Osteocyte (in vitro differentiated cells): Measurements from ENCODE around the gene USP7. TPM values are rescaled to one million over a fixed set of nuclear protein-coding genes. Genes with fewer than 3 reads are reported as not detected.

Experiments
- DNase-seq: peaks from one replicate; pipeline ENCODE4 v3.0.0; 2021; ENCODE audit warnings: mixed read lengths; ENCODE audit not compliant: unreplicated experiment; ENCODE audit errors: extremely low spot score
- H3K27ac Mint-ChIP-seq: one replicate; pipeline ENCODE4 v1.8.0; 2021; ENCODE audit warnings: mild to moderate bottlenecking, mixed read lengths; ENCODE audit not compliant: unreplicated experiment
- H3K27me3 Mint-ChIP-seq: one replicate; pipeline ENCODE4 v1.8.0; 2021; ENCODE audit warnings: mixed read lengths; ENCODE audit not compliant: unreplicated experiment
- H3K36me3 Mint-ChIP-seq: one replicate; pipeline ENCODE4 v1.8.0; 2021; ENCODE audit warnings: mixed read lengths; ENCODE audit not compliant: unreplicated experiment
- H3K4me1 Mint-ChIP-seq: one replicate; pipeline ENCODE4 v1.8.0; 2021; ENCODE audit warnings: mixed read lengths; ENCODE audit not compliant: unreplicated experiment
- H3K4me3 Mint-ChIP-seq: one replicate; pipeline ENCODE4 v1.8.0; 2021; ENCODE audit warnings: mild to moderate bottlenecking, moderate library complexity, mixed read lengths; ENCODE audit not compliant: unreplicated experiment
- H3K9me3 Mint-ChIP-seq: one replicate; pipeline ENCODE4 v1.8.0; 2021; ENCODE audit warnings: mixed read lengths; ENCODE audit not compliant: unreplicated experiment
- total RNA-seq: library from RNA; stranded (reverse); gene quantifications from 2 replicates; pipeline ENCODE4 v1.2.1, GENCODE V29; 2021
- TF ChIP-seq, protein P1 (sequence below): fragments of 200-600 bp; sonication (generic); IDR thresholded peaks from 2 replicates; pipeline ENCODE4 v1.5.0; 2021; ENCODE audit warnings: antibody characterized with exemption, mild to moderate bottlenecking, moderate library complexity

The USP7 gene
- total RNA-seq, 1 donor from 2014 or later, result 88.2 TPM

DNA sequence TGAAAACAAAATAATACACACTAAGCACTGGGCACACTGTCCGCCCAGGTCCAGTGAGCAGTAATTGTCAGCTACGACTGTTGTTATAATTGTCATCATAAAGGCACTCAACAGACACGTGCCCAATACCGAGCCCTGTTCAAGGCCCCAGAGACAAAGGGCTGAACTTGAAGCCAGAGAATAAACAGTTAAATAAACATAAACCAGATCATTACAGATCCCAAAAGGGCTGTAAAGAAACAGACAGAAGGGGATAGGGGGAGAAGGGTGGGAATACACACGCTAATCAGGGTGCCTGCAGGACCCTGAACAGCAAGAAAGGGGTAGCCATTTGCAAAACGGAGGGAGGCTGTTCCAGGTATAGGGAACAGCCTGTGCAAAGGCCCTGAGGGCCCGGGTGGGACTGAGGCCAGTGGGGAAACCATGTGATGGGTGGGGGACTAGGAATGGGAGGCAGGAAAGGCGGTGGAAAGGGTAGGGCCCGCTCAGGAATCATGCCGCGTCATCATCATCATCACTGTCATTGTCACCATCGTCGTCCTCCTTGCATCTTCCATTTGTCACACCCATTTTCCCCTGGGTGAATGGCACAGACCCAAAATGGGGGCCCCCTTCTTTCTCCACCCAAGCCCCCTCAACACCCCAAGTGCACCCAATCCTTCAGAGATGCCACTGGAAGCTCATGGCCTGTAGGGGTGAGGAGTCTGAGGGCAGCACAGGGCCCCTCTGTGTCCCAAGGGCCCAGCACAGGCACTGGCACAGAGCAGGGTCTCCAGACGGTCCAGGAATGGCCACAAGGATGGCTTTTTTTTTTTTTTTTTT, 101.2 kb downstream of the USP7 start:
- TF ChIP-seq, protein P1, sequence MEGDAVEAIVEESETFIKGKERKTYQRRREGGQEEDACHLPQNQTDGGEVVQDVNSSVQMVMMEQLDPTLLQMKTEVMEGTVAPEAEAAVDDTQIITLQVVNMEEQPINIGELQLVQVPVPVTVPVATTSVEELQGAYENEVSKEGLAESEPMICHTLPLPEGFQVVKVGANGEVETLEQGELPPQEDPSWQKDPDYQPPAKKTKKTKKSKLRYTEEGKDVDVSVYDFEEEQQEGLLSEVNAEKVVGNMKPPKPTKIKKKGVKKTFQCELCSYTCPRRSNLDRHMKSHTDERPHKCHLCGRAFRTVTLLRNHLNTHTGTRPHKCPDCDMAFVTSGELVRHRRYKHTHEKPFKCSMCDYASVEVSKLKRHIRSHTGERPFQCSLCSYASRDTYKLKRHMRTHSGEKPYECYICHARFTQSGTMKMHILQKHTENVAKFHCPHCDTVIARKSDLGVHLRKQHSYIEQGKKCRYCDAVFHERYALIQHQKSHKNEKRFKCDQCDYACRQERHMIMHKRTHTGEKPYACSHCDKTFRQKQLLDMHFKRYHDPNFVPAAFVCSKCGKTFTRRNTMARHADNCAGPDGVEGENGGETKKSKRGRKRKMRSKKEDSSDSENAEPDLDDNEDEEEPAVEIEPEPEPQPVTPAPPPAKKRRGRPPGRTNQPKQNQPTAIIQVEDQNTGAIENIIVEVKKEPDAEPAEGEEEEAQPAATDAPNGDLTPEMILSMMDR, result no peak
- H3K9me3 Mint-ChIP-seq, result no peaks in the 10 kb centered on the region
- no peak for DNase-seq
- peaks cover 5% of the 10 kb centered on the region for H3K36me3 Mint-ChIP-seq
- no peaks in the 10 kb centered on the region for H3K27me3 Mint-ChIP-seq
- H3K27ac Mint-ChIP-seq, result peak overlapping the region; percentile 34
- H3K4me3 Mint-ChIP-seq, result no peak overlapping the region
- peaks cover 81% of the 10 kb centered on the region for H3K4me1 Mint-ChIP-seq

DNA sequence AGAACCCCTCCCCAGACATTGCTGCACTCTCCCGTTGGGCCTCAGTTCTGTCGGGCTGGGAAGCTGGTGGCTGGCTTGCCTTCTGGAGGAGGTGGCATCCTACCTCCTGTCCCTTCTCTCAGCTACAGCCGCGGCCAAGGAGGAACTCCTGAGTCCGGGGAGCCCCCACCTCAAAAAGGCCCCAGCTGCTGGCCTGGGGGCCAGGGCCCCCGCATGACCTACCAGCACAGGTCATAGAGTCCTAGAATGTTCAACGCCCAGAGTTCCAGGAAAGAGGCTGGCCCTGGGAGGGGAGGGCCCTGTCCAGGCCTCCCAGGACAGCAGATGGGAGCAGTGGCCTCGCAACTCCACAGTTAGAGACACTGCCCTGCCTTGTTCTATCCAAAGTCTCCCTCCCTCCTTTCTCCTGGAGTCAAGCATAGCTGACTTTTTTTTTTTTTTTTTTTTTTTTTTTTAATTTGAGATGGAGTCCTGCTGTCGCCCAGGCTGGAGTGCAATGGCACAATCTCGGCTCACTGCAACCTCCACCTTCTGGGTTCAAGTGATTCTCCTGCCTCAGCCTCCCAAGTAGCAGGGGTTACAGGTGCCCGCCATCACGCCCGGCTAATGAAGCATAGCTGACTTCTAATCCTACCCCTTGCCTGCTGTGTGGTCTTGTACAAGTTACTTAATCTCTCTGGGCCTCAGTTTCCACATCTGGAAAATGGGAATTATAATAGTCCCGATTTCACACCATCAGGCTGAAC, 102.0 kb downstream of the USP7 start:
- Mint-ChIP-seq H3K4me3 (no peak overlapping the region), H3K4me1 (peaks cover 76% of the 10 kb centered on the region), H3K27me3 (no peaks in the 10 kb centered on the region), H3K36me3 (peaks cover 5% of the 10 kb centered on the region), H3K27ac (peak overlapping the region; percentile 65), H3K9me3 (no peaks in the 10 kb centered on the region)
- TF ChIP-seq, protein P1, result no peak
- DNase-seq, result no peak

DNA sequence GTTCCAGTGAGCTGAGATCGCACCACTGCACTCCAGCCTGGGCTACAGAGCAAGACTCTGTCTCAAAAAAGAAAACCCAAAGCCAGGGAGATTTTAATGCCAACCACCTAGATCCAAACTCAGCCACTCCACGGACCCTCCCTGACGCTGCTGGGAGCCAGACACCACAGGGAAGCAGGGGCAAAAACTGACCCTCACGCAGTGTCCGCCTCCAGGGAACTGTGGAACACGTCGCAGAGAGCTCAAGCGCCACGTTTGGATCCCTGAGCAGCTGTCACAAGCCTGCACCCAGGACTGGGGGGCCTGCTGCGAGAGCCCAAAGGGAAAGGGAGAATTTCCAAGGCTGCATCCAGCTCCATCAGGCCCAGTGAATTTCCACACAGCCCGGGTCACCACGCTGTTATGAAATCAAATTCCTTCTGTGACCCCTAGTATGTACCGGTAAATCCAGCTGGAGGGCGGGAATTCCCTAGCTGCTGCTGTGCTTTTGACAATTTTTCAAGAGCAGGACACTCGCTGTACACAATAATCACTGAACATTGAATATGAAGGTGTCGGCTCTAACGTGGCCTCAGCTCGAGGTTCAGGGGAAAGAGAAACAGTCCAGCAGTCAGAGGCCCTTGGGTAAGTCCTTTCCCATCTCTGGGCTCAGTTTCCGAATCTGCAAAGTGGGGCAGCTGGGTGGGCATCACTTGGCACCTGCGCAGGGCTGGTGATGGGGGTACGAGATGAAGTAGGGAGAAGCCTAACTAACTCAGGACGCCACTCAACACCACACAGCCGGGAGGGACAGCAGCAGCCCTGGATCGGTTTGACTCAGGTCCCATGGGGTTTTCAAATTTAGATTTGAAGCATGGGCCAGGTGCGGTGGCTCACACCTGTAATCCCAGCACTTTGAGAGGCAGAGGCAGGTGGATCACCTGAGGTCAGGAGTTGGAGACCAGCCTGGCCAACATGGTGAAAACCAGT, 103.5 kb downstream of the USP7 start:
- TF ChIP-seq, protein P1, result no peak
- DNase-seq, result no peak
- Mint-ChIP-seq H3K4me1 (peaks cover 60% of the 10 kb centered on the region), H3K9me3 (no peaks in the 10 kb centered on the region), H3K36me3 (peaks cover 14% of the 10 kb centered on the region), H3K27me3 (no peaks in the 10 kb centered on the region), H3K4me3 (peak overlapping the region; percentile 47), H3K27ac (peak overlapping the region; percentile 74)

DNA sequence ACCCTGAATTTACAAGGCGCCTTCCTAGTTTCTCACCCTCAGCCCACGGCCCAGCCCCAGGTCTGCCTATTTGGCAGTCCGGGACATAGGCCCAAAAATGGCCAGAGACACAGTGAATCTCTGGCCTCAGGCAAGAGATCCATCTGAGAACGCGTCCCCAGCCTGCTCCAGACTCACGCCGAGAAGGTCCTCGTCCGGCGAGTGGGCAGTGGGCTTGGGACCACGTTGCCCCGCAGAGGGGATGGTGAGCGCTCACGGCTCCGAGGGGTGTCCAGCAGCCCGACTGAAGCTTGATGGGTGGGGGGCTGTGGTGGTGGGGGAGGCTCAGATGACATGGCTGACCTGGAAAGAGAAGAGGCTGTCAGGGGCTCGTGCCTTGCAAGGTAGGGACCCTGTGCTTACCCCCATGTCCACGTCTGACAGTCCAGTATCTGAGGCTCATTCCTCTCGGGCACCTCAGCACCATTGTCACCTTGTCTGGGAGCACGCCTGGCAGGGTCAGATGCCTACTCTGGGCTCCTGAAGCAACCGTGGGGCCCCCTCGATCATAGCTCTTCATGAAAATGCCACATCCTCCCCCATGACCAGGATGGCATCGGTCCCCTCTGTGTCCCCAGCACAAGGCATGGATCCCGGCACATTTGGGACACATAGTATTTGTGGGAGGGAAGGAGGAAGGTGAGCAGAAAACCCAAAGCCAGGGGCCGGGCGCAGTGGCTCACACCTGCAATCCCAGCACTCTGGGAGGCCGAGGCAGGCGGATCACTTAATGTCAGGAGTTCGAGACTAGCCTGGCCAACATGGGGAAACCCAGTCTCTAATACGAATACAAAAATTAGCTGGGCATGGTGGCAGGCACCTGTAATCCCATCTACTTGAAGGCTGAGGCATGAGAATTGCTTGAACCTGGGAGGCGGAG, 104.5 kb downstream of the USP7 start:
- H3K4me3 Mint-ChIP-seq, result peak overlapping the region; percentile 47
- H3K4me1 Mint-ChIP-seq, result peaks cover 52% of the 10 kb centered on the region
- H3K9me3 Mint-ChIP-seq, result no peaks in the 10 kb centered on the region
- no peaks in the 10 kb centered on the region for H3K27me3 Mint-ChIP-seq
- no peak for DNase-seq
- H3K27ac Mint-ChIP-seq, result peak overlapping the region; percentile 74
- TF ChIP-seq, protein P1, result no peak
- H3K36me3 Mint-ChIP-seq, result peaks cover 18% of the 10 kb centered on the region
